WERI-Rb-1 (cell line): ENCODE data around the gene FNDC3B.

Experiments used
- DNase-seq: peaks from one replicate; pipeline ENCODE4 v3.0.0-alpha.2; 2020
- H3K27ac ChIP-seq: fragments of 250-450 bp; sonication (Bioruptor Pico); 2 replicates; pipeline ENCODE4 v1.5.1; 2020; ENCODE audit warnings: mild to moderate bottlenecking, moderate library complexity
- H3K27me3 ChIP-seq: fragments of 250-450 bp; sonication (Bioruptor Pico); 2 replicates; pipeline ENCODE4 v1.5.1; 2021; ENCODE audit warnings: mild to moderate bottlenecking, low read depth, moderate library complexity; ENCODE audit not compliant: insufficient read depth, severe bottlenecking
- H3K36me3 ChIP-seq: fragments of 250-450 bp; sonication (Bioruptor Pico); 2 replicates; pipeline ENCODE4 v1.5.1; 2020; ENCODE audit warnings: mild to moderate bottlenecking, moderate library complexity
- H3K4me3 ChIP-seq: 2 replicates; pipeline ENCODE4 v1.5.1; 2011; ENCODE audit warnings: low read depth, mild to moderate bottlenecking, control low read depth, low read length
- H3K9me3 ChIP-seq: fragments of 250-450 bp; sonication (Bioruptor Pico); 2 replicates; pipeline ENCODE4 v1.5.1; 2021; ENCODE audit warnings: mild to moderate bottlenecking, moderate library complexity; ENCODE audit not compliant: severe bottlenecking
- TF ChIP-seq, protein P1 (sequence below): IDR thresholded peaks from 2 replicates; pipeline ENCODE4 v1.5.1; 2011; ENCODE audit warnings: low read depth, mild to moderate bottlenecking, control low read depth, inconsistent platforms, low read length

The FNDC3B gene

GRCh38 chr3:172083995-172084409 is 44.6 kb downstream of the FNDC3B start:
- Histone ChIP-seq H3K4me3 (no peak overlapping the region), H3K27ac (no peak overlapping the region), H3K27me3 (no peaks in the 10 kb centered on the region), H3K9me3 (no peaks in the 10 kb centered on the region), H3K36me3 (no peaks in the 10 kb centered on the region; the same call in 1 of the 2 replicates)
- DNase-seq, result no peak
- TF ChIP-seq, protein P1, sequence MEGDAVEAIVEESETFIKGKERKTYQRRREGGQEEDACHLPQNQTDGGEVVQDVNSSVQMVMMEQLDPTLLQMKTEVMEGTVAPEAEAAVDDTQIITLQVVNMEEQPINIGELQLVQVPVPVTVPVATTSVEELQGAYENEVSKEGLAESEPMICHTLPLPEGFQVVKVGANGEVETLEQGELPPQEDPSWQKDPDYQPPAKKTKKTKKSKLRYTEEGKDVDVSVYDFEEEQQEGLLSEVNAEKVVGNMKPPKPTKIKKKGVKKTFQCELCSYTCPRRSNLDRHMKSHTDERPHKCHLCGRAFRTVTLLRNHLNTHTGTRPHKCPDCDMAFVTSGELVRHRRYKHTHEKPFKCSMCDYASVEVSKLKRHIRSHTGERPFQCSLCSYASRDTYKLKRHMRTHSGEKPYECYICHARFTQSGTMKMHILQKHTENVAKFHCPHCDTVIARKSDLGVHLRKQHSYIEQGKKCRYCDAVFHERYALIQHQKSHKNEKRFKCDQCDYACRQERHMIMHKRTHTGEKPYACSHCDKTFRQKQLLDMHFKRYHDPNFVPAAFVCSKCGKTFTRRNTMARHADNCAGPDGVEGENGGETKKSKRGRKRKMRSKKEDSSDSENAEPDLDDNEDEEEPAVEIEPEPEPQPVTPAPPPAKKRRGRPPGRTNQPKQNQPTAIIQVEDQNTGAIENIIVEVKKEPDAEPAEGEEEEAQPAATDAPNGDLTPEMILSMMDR, result no peak

- H3K9me3 ChIP-seq, result no peaks in the 10 kb centered on the region
- no peaks in the 10 kb centered on the region for H3K27me3 ChIP-seq
- no peak for DNase-seq
- TF ChIP-seq, protein P1, result no peak
- H3K4me3 ChIP-seq, result no peak overlapping the region
- no peak overlapping the region for H3K27ac ChIP-seq
- H3K36me3 ChIP-seq, result no peaks in the 10 kb centered on the region; the same call in 1 of the 2 replicates
Measured at GRCh38 chr3:172084871-172085556, 45.6 kb downstream of the FNDC3B start.

DNA sequence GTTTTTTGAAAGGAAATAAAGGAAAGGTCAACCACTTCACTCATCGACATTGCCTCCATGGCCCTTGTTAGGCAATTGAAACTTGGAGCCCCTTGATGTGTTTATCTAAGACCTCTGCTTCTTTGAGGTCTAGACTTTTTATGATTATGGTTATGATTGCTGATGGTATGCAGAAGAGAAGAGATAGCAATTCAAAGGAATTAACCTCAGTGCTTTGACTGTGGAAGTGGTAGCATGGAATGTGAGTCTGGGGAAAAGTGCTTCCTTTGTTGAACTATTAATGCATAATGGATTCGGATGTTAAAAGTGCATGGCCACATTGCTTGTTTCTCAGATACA is 46.1 kb downstream of the FNDC3B start:
- Histone ChIP-seq H3K27ac (no peak overlapping the region), H3K36me3 (no peaks in the 10 kb centered on the region; the same call in 1 of the 2 replicates), H3K9me3 (no peaks in the 10 kb centered on the region), H3K27me3 (no peaks in the 10 kb centered on the region), H3K4me3 (no peak overlapping the region)
- no peak for DNase-seq
- TF ChIP-seq, protein P1, result no peak

DNA sequence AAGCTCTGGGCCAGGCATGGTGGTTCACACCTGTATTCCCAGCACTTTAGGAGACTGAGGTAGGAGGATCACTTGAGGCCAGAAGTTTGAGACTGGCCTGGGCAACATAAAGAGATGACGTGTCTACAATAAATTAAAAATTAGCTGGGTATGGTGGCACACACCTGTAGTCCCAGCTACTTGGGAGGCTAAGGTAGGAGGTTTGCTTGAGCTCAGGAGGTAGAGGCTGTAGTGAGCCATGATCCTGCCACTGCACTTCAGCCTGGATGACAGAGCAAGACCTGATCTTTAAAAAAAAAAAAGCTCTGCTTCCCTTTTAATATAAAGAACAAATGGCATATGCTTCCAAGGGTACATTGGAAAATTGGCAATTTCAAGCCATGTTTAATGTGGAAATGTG is 46.7 kb downstream of the FNDC3B start:
- TF ChIP-seq, protein P1, result no peak
- no peaks in the 10 kb centered on the region for H3K27me3 ChIP-seq
- no peaks in the 10 kb centered on the region for H3K9me3 ChIP-seq
- no peak for DNase-seq
- H3K4me3 ChIP-seq, result no peak overlapping the region
- no peaks in the 10 kb centered on the region; the same call in 1 of the 2 replicates for H3K36me3 ChIP-seq
- H3K27ac ChIP-seq, result no peak overlapping the region

DNA sequence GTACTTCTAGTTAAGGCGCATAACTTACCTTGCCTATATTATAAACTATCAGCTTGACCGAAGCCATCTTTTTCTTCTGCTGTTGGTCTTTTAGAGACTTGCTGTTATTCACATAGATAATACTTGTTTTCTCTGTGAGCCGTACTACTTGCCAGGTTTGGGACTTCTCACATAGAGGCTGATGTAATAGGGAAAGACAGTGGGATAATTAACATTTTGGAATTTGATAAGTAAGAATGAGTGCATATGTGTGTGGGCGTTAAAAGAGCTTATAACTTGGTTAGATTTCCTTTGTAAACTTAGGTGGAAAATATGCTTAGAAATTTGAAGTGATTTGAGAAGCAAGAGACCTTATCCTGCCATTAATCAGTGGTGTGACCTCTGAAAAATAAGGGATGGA is 47.8 kb downstream of the FNDC3B start:
- no peak for DNase-seq
- Histone ChIP-seq H3K9me3 (no peaks in the 10 kb centered on the region), H3K27me3 (no peaks in the 10 kb centered on the region), H3K36me3 (no peaks in the 10 kb centered on the region), H3K27ac (no peak overlapping the region), H3K4me3 (no peak overlapping the region)
- TF ChIP-seq, protein P1, result no peak
